Subcutaneous preadipocyte (primary cell): Measurements from ENCODE around the gene CLEC4D. TPM values are rescaled to one million over a fixed set of nuclear protein-coding genes. Genes with fewer than 3 reads are reported as not detected.

Experiments used
- small RNA-seq: library from RNA; depleted of rRNA; stranded (forward); fragments of <200 nt; gene quantifications from one replicate; pipeline ENCODE3, GENCODE V24; 2012
- total RNA-seq: library from RNA; depleted of rRNA; stranded (reverse); fragments of >200 nt; gene quantifications from 2 replicates; pipeline ENCODE4 v1.2.3, GENCODE V29; 2012

CLEC4D gene
- total RNA-seq = not detected in 2 replicates

DNA sequence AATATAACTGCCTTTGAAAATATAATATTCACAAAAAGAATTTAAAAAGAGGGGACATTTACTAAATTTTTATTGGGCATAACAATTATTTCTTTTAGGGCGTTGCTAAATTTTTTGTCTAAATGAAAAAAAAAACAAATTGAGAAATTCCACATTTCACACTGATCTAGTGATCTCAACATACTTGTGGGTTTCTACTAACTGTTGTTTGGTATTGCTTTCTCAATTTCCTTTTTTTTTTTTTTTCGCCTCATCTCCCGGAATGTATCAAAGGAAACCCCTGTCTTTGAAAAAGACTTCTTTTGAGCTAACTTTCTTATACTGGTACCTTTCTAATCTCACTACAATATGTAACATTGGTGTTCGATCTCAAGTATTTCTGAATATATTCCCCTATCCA is at the start of gene CLEC4D:
Gene CLEC4D (plus strand): TSS at position 248 of the 400 bp plus-strand sequence. CDS start 230 bp downstream, outside the sequence.

DNA sequence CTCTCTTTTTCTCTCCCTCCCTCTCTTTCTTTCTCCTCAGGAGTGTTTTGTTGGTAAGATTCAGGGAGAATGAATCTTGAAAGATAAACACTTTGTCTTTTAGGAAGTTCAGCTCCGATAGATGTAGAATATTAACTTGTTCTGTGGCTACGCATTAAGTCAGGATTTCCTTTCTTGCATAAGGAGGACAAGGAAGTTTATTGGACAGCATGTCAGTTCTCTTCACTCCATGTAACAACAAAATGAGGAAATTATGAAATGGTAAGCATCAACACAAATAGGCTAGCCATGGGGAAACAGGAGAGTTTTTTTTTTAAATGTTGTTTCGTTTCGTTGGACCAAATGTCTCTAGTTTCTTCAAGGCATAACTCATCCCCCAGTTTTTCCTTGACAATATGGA is 27.5 kb downstream of the CLEC4D start, which contains the start of gene CLEC4E:
Gene CLEC4E (minus strand): TSS at position 75 of the 400 bp plus-strand sequence. CDS start 108 bp downstream, outside the sequence.

Small RNA genes lying within 50 kb of the gene (small RNA-seq; reads per million reads assigned to genes)
- gene RNU6-275P = not detected

Other genes starting within 250 kb of the CLEC4D start
- not detected in 2 replicates for gene CLEC6A, start 57.5 kb upstream of the CLEC4D start, total RNA-seq
- gene CLEC4E, start 27.4 kb downstream of the CLEC4D start, total RNA-seq = not detected in 2 replicates
- not detected in 2 replicates for gene AICDA, start 99.4 kb downstream of the CLEC4D start, total RNA-seq
- gene MFAP5, start 149.3 kb downstream of the CLEC4D start, total RNA-seq = 5.3 and 60.3 TPM in 2 replicates
- 16.2 and 21.9 TPM in 2 replicates for gene RIMKLB, start 184.5 kb downstream of the CLEC4D start, total RNA-seq